Measurements from ENCODE around the gene ARHGAP30.

ARHGAP30 gene

GRCh38 chr1:161008869-161009510 is 60.7 kb downstream of the ARHGAP30 start:
- no peak for DNase-seq

GRCh38 chr1:161007369-161007768 is 62.3 kb downstream of the ARHGAP30 start:
- no peak for DNase-seq

- DNase-seq = no peak
Measured at GRCh38 chr1:161006563-161006962, 63.1 kb downstream of the ARHGAP30 start.

GRCh38 chr1:161001525-161001924 is 68.2 kb downstream of the ARHGAP30 start:
- DNase-seq = no peak

GRCh38 chr1:161000736-161001480 is 68.8 kb downstream of the ARHGAP30 start:
- DNase-seq = no peak

GRCh38 chr1:160999376-160999775 is 70.3 kb downstream of the ARHGAP30 start:
- DNase-seq = no peak

- DNase-seq = peak; percentile 26
Measured at GRCh38 chr1:160997323-160998038, 72.2 kb downstream of the ARHGAP30 start.

Data from NCI-H1694 (cell line).